Astrocyte (in vitro differentiated cells and primary cell): ENCODE data around the gene PHC2. TPM values are rescaled to one million over a fixed set of nuclear protein-coding genes. Genes with fewer than 3 reads are reported as not detected.

Experiments used
- DNase-seq: peaks from one replicate; pipeline ENCODE4 v3.0.0-alpha.2; 2010; ENCODE audit warnings: low read depth
- FAIRE-seq: peaks from 2 replicates; lab custom pipeline; 2011; peaks lifted over from hg19 to GRCh38; lab: Jason Lieb, UNC
- H2AFZ ChIP-seq: 2 replicates; pipeline ENCODE4 v1.6.0; 2012; ENCODE audit warnings: low read depth, low read length, inconsistent platforms
- H3K27ac ChIP-seq: 2 replicates; pipeline ENCODE4 v1.5.1; 2011; ENCODE audit warnings: low read depth, low read length, inconsistent platforms
- H3K27me3 ChIP-seq: 2 replicates; pipeline ENCODE4 v1.6.0; 2011; ENCODE audit warnings: low read length, inconsistent platforms; ENCODE audit not compliant: insufficient read depth
- H3K36me3 ChIP-seq: 2 replicates; pipeline ENCODE4 v1.5.1; 2011; ENCODE audit warnings: low read length, inconsistent platforms; ENCODE audit not compliant: insufficient read depth
- H3K4me1 ChIP-seq: 2 replicates; pipeline ENCODE4 v1.5.1; 2011; ENCODE audit warnings: low read length, inconsistent platforms; ENCODE audit not compliant: insufficient read depth
- H3K4me2 ChIP-seq: 2 replicates; pipeline ENCODE4 v1.6.0; 2012; ENCODE audit warnings: low read length, inconsistent platforms
- H3K4me3 ChIP-seq: 2 replicates; pipeline ENCODE4 v1.5.1; 2011; ENCODE audit warnings: low read depth, mild to moderate bottlenecking, low read length, inconsistent platforms; ENCODE audit not compliant: insufficient read depth
- H3K79me2 ChIP-seq: 2 replicates; pipeline ENCODE4 v1.6.0; 2012; ENCODE audit warnings: mild to moderate bottlenecking, low read length, inconsistent platforms; ENCODE audit not compliant: insufficient read depth
- H3K9ac ChIP-seq: 2 replicates; pipeline ENCODE4 v1.6.0; 2012; ENCODE audit warnings: mild to moderate bottlenecking, low read length, inconsistent platforms
- H3K9me3 ChIP-seq: 2 replicates; pipeline ENCODE4 v1.5.1; 2012; ENCODE audit warnings: low read depth, mild to moderate bottlenecking, low read length, inconsistent platforms; ENCODE audit not compliant: insufficient read depth
- H4K20me1 ChIP-seq: 2 replicates; pipeline ENCODE4 v1.6.0; 2012; ENCODE audit warnings: low read length, inconsistent platforms; ENCODE audit not compliant: insufficient read depth
- H3K27ac Mint-ChIP-seq: one replicate; pipeline ENCODE4 v1.8.0; 2021; ENCODE audit warnings: mild to moderate bottlenecking, mixed read lengths; ENCODE audit not compliant: unreplicated experiment
- H3K27me3 Mint-ChIP-seq: one replicate; pipeline ENCODE4 v1.8.0; 2021; ENCODE audit warnings: low read depth, mixed read lengths; ENCODE audit not compliant: unreplicated experiment
- H3K36me3 Mint-ChIP-seq: one replicate; pipeline ENCODE4 v1.8.0; 2021; ENCODE audit warnings: low read depth, mixed read lengths; ENCODE audit not compliant: unreplicated experiment
- H3K4me1 Mint-ChIP-seq: one replicate; pipeline ENCODE4 v1.8.0; 2021; ENCODE audit warnings: low read depth, mixed read lengths; ENCODE audit not compliant: unreplicated experiment
- H3K4me3 Mint-ChIP-seq: one replicate; pipeline ENCODE4 v1.8.0; 2021; ENCODE audit warnings: mild to moderate bottlenecking, moderate library complexity, mixed read lengths; ENCODE audit not compliant: unreplicated experiment
- H3K9me3 Mint-ChIP-seq: one replicate; pipeline ENCODE4 v1.8.0; 2021; ENCODE audit warnings: mild to moderate bottlenecking, mixed read lengths; ENCODE audit not compliant: unreplicated experiment
- EZH2 ChIP-seq: IDR thresholded peaks from 2 replicates; pipeline ENCODE4 v1.6.1; 2012; ENCODE audit warnings: mild to moderate bottlenecking, low read length, inconsistent platforms; ENCODE audit not compliant: insufficient read depth
- total RNA-seq: library from RNA; stranded (reverse); gene quantifications from 2 replicates; pipeline ENCODE4 v1.2.1, GENCODE V29; 2021
- TF ChIP-seq, protein P1 (sequence below): IDR thresholded peaks from 2 replicates; pipeline ENCODE4 v1.5.1; 2011; ENCODE audit warnings: low read depth, mild to moderate bottlenecking, inconsistent platforms, low read length, moderate library complexity; ENCODE audit not compliant: insufficient read depth

PHC2 gene
- total RNA-seq, 1 donor from 2014 or later, result 113 TPM

DNA sequence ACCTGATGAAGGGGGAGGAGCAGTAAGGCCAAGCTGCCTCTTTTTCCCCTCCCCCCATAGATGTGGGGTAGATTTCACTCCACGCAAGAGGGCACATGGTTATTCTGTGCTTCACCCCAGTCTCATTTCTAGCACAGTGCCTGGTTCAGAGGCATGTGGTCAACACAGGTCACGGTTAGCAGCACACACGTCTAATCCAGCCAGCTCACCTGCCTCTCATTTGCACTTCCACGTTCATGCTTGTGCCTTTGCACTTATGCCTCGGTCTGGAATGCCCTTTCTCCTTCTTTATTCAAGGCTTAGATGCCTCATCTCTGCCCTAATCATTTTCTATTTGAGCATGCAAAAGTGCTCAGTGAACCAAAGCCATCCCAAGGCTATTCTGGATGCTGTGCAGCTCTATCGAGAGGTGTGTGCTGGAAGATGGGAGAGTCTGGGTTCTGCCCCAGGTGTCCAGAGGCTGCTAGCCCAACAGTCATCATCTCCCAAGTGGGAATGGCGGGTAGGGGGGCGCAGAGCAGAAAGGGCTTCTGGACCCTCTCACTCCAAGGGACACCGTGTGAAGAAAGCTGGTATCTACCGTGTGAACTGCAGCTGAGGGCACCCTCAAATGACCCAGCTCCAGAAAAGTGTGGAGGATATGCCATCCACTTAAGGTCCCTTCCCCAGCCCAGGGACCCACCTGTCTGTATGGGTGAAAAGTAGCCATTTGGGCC is 107.9 kb downstream of the PHC2 start:
- no peak overlapping the region for H3K27ac ChIP-seq
- Mint-ChIP-seq H3K9me3 (no peaks in the 10 kb centered on the region), H3K4me1 (peaks cover 14% of the 10 kb centered on the region), H3K4me3 (no peak overlapping the region), H3K27me3 (peaks cover 2% of the 10 kb centered on the region), H3K27ac (no peak overlapping the region), H3K36me3 (peaks cover 25% of the 10 kb centered on the region)
- H2AFZ ChIP-seq, result no peak overlapping the region
- no peak overlapping the region for H3K4me3 ChIP-seq
- no peak overlapping the region for H3K4me2 ChIP-seq
- H3K79me2 ChIP-seq, result peaks cover 13% of the 10 kb centered on the region
- DNase-seq, result no peak
- H3K4me1 ChIP-seq, result peaks cover under 1% of the 10 kb centered on the region
- peaks cover 53% of the 10 kb centered on the region for H3K36me3 ChIP-seq
- no peak for TF ChIP-seq EZH2
- TF ChIP-seq, protein P1, sequence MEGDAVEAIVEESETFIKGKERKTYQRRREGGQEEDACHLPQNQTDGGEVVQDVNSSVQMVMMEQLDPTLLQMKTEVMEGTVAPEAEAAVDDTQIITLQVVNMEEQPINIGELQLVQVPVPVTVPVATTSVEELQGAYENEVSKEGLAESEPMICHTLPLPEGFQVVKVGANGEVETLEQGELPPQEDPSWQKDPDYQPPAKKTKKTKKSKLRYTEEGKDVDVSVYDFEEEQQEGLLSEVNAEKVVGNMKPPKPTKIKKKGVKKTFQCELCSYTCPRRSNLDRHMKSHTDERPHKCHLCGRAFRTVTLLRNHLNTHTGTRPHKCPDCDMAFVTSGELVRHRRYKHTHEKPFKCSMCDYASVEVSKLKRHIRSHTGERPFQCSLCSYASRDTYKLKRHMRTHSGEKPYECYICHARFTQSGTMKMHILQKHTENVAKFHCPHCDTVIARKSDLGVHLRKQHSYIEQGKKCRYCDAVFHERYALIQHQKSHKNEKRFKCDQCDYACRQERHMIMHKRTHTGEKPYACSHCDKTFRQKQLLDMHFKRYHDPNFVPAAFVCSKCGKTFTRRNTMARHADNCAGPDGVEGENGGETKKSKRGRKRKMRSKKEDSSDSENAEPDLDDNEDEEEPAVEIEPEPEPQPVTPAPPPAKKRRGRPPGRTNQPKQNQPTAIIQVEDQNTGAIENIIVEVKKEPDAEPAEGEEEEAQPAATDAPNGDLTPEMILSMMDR, result no peak
- H3K27me3 ChIP-seq, result no peaks in the 10 kb centered on the region
- H3K9ac ChIP-seq, result no peak overlapping the region
- no peaks in the 10 kb centered on the region for H3K9me3 ChIP-seq
- H4K20me1 ChIP-seq, result peaks cover 72% of the 10 kb centered on the region
- no peak for FAIRE-seq

DNA sequence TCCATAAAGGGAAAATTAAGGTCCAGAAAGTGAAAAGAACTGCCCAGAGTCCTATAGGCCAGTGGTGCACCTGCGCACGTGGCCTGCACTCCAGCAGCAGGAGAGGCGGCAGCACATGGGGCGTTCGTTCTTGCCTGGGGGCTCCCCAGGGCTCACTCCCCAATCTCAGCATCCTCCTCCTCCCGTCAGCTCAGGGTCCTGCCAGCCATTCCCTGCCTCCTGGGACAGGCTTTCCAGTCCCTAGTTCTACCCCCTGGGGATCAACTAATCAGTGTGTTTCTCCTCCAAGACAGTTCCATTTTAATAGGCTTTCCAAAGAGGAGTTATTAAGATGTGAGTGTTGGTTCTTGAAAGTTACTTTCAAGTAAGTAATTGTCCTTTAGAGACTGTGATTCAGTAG is 108.8 kb downstream of the PHC2 start:
- H3K79me2 ChIP-seq, result peaks cover 11% of the 10 kb centered on the region
- H3K27ac Mint-ChIP-seq, result no peak overlapping the region
- H3K9ac ChIP-seq, result no peak overlapping the region
- no peaks in the 10 kb centered on the region for H3K9me3 ChIP-seq
- no peak overlapping the region for H3K4me2 ChIP-seq
- DNase-seq (no peak), FAIRE-seq (no peak)
- peaks cover 2% of the 10 kb centered on the region for H3K27me3 Mint-ChIP-seq
- H3K36me3 ChIP-seq, result peaks cover 44% of the 10 kb centered on the region
- no peaks in the 10 kb centered on the region for H3K4me1 ChIP-seq
- H3K9me3 Mint-ChIP-seq, result no peaks in the 10 kb centered on the region
- H3K4me3 ChIP-seq, result no peak overlapping the region
- peaks cover 63% of the 10 kb centered on the region for H4K20me1 ChIP-seq
- no peak overlapping the region for H3K4me3 Mint-ChIP-seq
- peaks cover 25% of the 10 kb centered on the region for H3K36me3 Mint-ChIP-seq
- H3K27me3 ChIP-seq, result no peaks in the 10 kb centered on the region
- no peak overlapping the region for H3K27ac ChIP-seq
- TF ChIP-seq, protein P1, result no peak
- no peak for TF ChIP-seq EZH2
- H3K4me1 Mint-ChIP-seq, result peaks cover 8% of the 10 kb centered on the region
- no peak overlapping the region for H2AFZ ChIP-seq

DNA sequence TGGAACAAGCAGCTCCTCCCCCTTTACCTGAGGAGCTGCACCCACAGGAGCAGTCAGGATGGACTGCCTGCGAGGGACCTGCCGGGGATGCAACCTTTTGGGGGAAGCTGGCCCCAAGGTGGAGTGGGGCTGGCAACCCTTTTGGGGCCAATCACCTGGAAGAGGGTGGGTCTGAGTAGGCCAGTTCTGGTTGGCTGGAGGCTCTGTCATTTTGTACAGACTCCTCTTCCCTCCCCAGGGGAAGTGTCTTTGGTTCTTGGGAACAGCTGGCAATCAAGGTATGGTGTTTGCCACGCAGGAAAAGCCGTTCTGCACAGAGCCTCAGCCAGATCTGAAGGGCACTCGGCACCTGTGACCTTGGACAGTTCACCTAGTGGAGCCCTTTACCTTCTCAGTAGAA is 109.7 kb downstream of the PHC2 start:
- Mint-ChIP-seq H3K36me3 (peaks cover 25% of the 10 kb centered on the region), H3K4me1 (peaks cover 16% of the 10 kb centered on the region), H3K27me3 (peaks cover 3% of the 10 kb centered on the region), H3K27ac (no peak overlapping the region), H3K9me3 (no peaks in the 10 kb centered on the region), H3K4me3 (no peak overlapping the region)
- no peak overlapping the region for H3K9ac ChIP-seq
- H3K79me2 ChIP-seq, result peaks cover 7% of the 10 kb centered on the region
- no peaks in the 10 kb centered on the region for H3K4me1 ChIP-seq
- peaks cover 54% of the 10 kb centered on the region for H4K20me1 ChIP-seq
- no peak overlapping the region for H3K27ac ChIP-seq
- H3K4me2 ChIP-seq, result no peak overlapping the region
- no peak overlapping the region for H2AFZ ChIP-seq
- no peak for FAIRE-seq
- H3K4me3 ChIP-seq, result no peak overlapping the region
- DNase-seq, result no peak
- no peaks in the 10 kb centered on the region for H3K9me3 ChIP-seq
- TF ChIP-seq, protein P1, result no peak
- TF ChIP-seq EZH2, result no peak
- H3K27me3 ChIP-seq, result no peaks in the 10 kb centered on the region
- peaks cover 36% of the 10 kb centered on the region for H3K36me3 ChIP-seq
